GM12878 (cell line): Measurements from ENCODE around the gene CNKSR3. TPM values are rescaled to one million over a fixed set of nuclear protein-coding genes. Genes with fewer than 3 reads are reported as not detected.

Source experiments
- ATAC-seq: fragments of 200-7000 bp; cut with Tn5 transposase; 3 replicates; pipeline ENCODE4 v1.9.1; 2020; ENCODE audit warnings: mild to moderate bottlenecking, moderate library complexity
- BruUV-seq: library from RNA; stranded (reverse); fragments of 400-500 nt; replicated peaks from 2 replicates; lab custom pipeline; 2021; lab: Mats Ljungman, UMichigan
- CTCF ChIA-PET: fragments of 300-600 bp; sonication (Branson Sonifier 250); formaldehyde crosslinking; extraction: SDS; loops from one replicate; lab custom pipeline; 2021; ENCODE audit warnings: inconsistent platforms; lab: Yijun Ruan, JAX
- POLR2A ChIA-PET: fragments of 350-600 bp; formaldehyde crosslinking; extraction: SDS; loops from one replicate; lab custom pipeline; 2021; ENCODE audit warnings: inconsistent platforms; lab: Charles Lee
- RAD21 ChIA-PET: fragments of 300-600 bp; sonication (Branson Sonifier 250); formaldehyde crosslinking; loops from one replicate; lab custom pipeline; 2023; ENCODE audit warnings: antibody characterized with exemption; ENCODE audit not compliant: unreplicated experiment; lab: Charles Lee
- SMC1A ChIA-PET: fragments of 300-600 bp; sonication (Branson Sonifier 250); formaldehyde crosslinking; loops from one replicate; lab custom pipeline; 2023; ENCODE audit not compliant: unreplicated experiment, uncharacterized antibody; lab: Charles Lee
- DNase-seq: peaks from one replicate; pipeline ENCODE4 v3.0.0-alpha.2; 2011; ENCODE audit warnings: low read depth, low spot score
- FAIRE-seq: peaks from 3 replicates; lab custom pipeline; 2011; peaks lifted over from hg19 to GRCh38; lab: Jason Lieb, UNC
- H2AFZ ChIP-seq: 2 replicates; pipeline ENCODE4 v1.6.0; 2011; ENCODE audit warnings: low read depth, low read length, control low read depth; ENCODE audit not compliant: control insufficient read depth
- H3K27ac ChIP-seq: 2 replicates; pipeline ENCODE4 v1.5.1; 2011; ENCODE audit warnings: control low read depth; ENCODE audit not compliant: control insufficient read depth, insufficient read depth
- H3K27me3 ChIP-seq, 2 experiments: replicated peaks in 1 of 2; 2 replicates each; pipeline versions ENCODE4 v1.6.0 to v1.6.1; 2011; ENCODE audit warnings: low read length in 1 of 2; ENCODE audit not compliant: control insufficient read depth in 2 of 2, insufficient read depth in 2 of 2
- H3K36me3 ChIP-seq, 2 experiments: 2 replicates each; pipeline ENCODE4 v1.5.1; 2011; ENCODE audit warnings: low read length in 1 of 2; ENCODE audit not compliant: control insufficient read depth in 2 of 2, insufficient read depth in 2 of 2
- H3K4me1 ChIP-seq: 2 replicates; pipeline ENCODE4 v1.6.1; 2011; ENCODE audit warnings: mild to moderate bottlenecking, low read length, moderate library complexity, mixed read lengths; ENCODE audit not compliant: control insufficient read depth, insufficient read depth
- H3K4me2 ChIP-seq: 2 replicates; pipeline ENCODE4 v1.6.0; 2011; ENCODE audit warnings: control low read depth; ENCODE audit not compliant: control insufficient read depth, insufficient read depth
- H3K4me3 ChIP-seq: fragments of 200-600 bp; sonication (generic); 2 replicates; pipeline ENCODE4 v1.5.1; 2016
- H3K79me2 ChIP-seq: 2 replicates; pipeline ENCODE4 v1.6.0; 2011; ENCODE audit warnings: low read length; ENCODE audit not compliant: control insufficient read depth, insufficient read depth
- H3K9ac ChIP-seq: 2 replicates; pipeline ENCODE4 v1.8.0; 2011; ENCODE audit warnings: low read length, control low read depth, mixed read lengths; ENCODE audit not compliant: control insufficient read depth, insufficient read depth
- H3K9me3 ChIP-seq: replicated peaks from 3 replicates; pipeline ENCODE4 v1.5.1; 2011; ENCODE audit warnings: mild to moderate bottlenecking, low read length; ENCODE audit not compliant: control insufficient read depth, insufficient read depth
- H4K20me1 ChIP-seq: 2 replicates; pipeline ENCODE4 v1.6.0; 2011; ENCODE audit not compliant: control insufficient read depth, insufficient read depth
- CBFB ChIP-seq: IDR thresholded peaks from 2 replicates; pipeline ENCODE4 v1.6.1; 2016; ENCODE audit warnings: antibody characterized with exemption, low read depth
- EED ChIP-seq: sonication (generic); IDR thresholded peaks from 2 replicates; pipeline ENCODE4 v1.6.1; 2016; ENCODE audit warnings: antibody characterized with exemption, low read depth
- ELK1 ChIP-seq: IDR thresholded peaks from 2 replicates; pipeline ENCODE4 v1.6.1; 2012; ENCODE audit warnings: low read depth, low read length, improper control_type of control experiment
- NKRF ChIP-seq: fragments of 450-650 bp; conservative IDR thresholded peaks from 2 replicates; pipeline ENCODE4 v1.6.1; 2017; ENCODE audit warnings: mild to moderate bottlenecking, moderate library complexity
- SUPT20H ChIP-seq: IDR thresholded peaks from 2 replicates; pipeline ENCODE4 v1.6.1; 2011; ENCODE audit warnings: low read depth, mild to moderate bottlenecking, low read length, moderate library complexity, borderline replicate concordance; ENCODE audit not compliant: control insufficient read depth
- ZNF207 ChIP-seq: fragments of 450-650 bp; IDR thresholded peaks from 2 replicates; pipeline ENCODE4 v1.6.1; 2014; ENCODE audit warnings: antibody characterized with exemption, mild to moderate bottlenecking, borderline replicate concordance
- WGBS: methylation state at CpG from one replicate; pipeline ENCODE4 v1.1.6; 2016; ENCODE audit warnings: low lambda C conversion rate; ENCODE audit not compliant: insufficient replicate concordance, insufficient coverage; ENCODE audit errors: missing lambda C conversion rate; 5-methylcytosine and 5-hydroxymethylcytosine counted together
- in situ Hi-C: fragments of 300-500 bp; cut with MboI; formaldehyde crosslinking; loops from 9 replicates; pipeline ENCODE4 v1.14.3; 2018; ENCODE audit warnings: mixed read lengths
- intact Hi-C: fragments of 100-400 bp; cut with micrococcal nuclease; formaldehyde crosslinking; loops from one replicate; pipeline ENCODE4 v1.14.2; 2022; ENCODE audit not compliant: unreplicated experiment
- polyA plus RNA-seq, 11 experiments: library from polyadenylated mRNA; depleted of rRNA in 4 of 11; unstranded in 6 of 11; stranded (reverse) in 5 of 11; fragments of >200 nt; fragmentation: Nextera tagmentation in 4 of 11; fragmentation: Illumina TruSeq in 1 of 11; extraction: Ambion mirVana in 4 of 11; extraction: Trizol in 1 of 11; gene quantifications; 1 replicate in 1 of 11; 2 replicates in 10 of 11; pipeline versions ENCODE4 v1.2.1 to v1.2.3, GENCODE V29; 2011 to 2016; ENCODE audit warnings: inconsistent platforms in 2 of 11, missing spikeins in 2 of 11, low read depth in 1 of 11
- total RNA-seq, 4 experiments: library from RNA; depleted of rRNA in 3 of 4; stranded (reverse); fragments of >200 nt in 3 of 4; fragmentation: Illumina TruSeq in 1 of 4; extraction: Trizol in 1 of 4; gene quantifications; 2 replicates each; pipeline versions ENCODE4 v1.2.1 to v1.2.3, GENCODE V29; 2013 to 2021

The CNKSR3 gene
- total and polyA plus RNA-seq, 10 of the 15 experiments (the other 5 are each of a cell fraction or from before 2014, with no cell fraction given) = under 0.01 to 0.48 (median 0.12) TPM; not detected in 2

GRCh38 chr6:154548130-154548830 is 37.8 kb upstream of the CNKSR3 start:
- Histone ChIP-seq H3K4me1 (no peaks in the 10 kb centered on the region), H3K79me2 (no peaks in the 10 kb centered on the region), H4K20me1 (no peaks in the 10 kb centered on the region), H3K36me3 (no peaks in the 10 kb centered on the region), H3K4me3 (no peak overlapping the region), H3K27ac (no peak overlapping the region), H3K4me2 (no peak overlapping the region), H3K9ac (no peak overlapping the region), H2AFZ (no peak overlapping the region)
- WGBS = 37% methylated on average over 8 of the region's 8 CpGs
- ATAC-seq (no peak), DNase-seq (no peak), FAIRE-seq (no peak)
- intact Hi-C loops (no loop called here), in situ Hi-C loops (no loop called here)
- BruUV-seq = no TSS peak
- CTCF ChIA-PET = interaction anchor here (0.5 to 1.4 kb wide), 4 partner anchors 11 to 978 kb away, joined by 3 to 5 read pairs (median 4); no protein-coding TSS in a partner anchor
- POLR2A ChIA-PET = no interaction called here
- RAD21 ChIA-PET = no interaction called here
- SMC1A ChIA-PET = no interaction called here
- no peak for TF ChIP-seq ELK1
- TF ChIP-seq NKRF = no peak
- TF ChIP-seq EED = no peak
- no peak for TF ChIP-seq CBFB
- no peak for TF ChIP-seq ZNF207
- no peak for TF ChIP-seq SUPT20H
- TF ChIP-seq, all 136 proteins: peak for 0
- Histone ChIP-seq H3K9me3 (no peaks in the 10 kb centered on the region), H3K27me3 (no peaks in the 10 kb centered on the region; a peak in 1 of 4 replicates)
